Cardiac fibroblast (primary cell): ENCODE measurements around the gene PAF1.

Experiments used
- DNase-seq, 2 donors: peaks; one replicate each; pipeline versions ENCODE4 v3.0.0 to v3.0.0-alpha.2; 2010; ENCODE audit warnings: low read depth in 2 of 2
- H3K4me3 ChIP-seq, 2 donors: replicated peaks in 1 of 2; 1 replicate in 1 of 2; 2 replicates in 1 of 2; pipeline ENCODE4 v1.5.1; 2011; ENCODE audit warnings: low read depth in 2 of 2, low read length in 2 of 2, mild to moderate bottlenecking in 2 of 2, moderate library complexity in 1 of 2
- TF ChIP-seq, protein P1 (sequence below): IDR thresholded peaks from one replicate; pipeline ENCODE4 v1.5.1; 2011; ENCODE audit warnings: low read depth, mild to moderate bottlenecking, low read length, inconsistent platforms

Gene PAF1

DNA sequence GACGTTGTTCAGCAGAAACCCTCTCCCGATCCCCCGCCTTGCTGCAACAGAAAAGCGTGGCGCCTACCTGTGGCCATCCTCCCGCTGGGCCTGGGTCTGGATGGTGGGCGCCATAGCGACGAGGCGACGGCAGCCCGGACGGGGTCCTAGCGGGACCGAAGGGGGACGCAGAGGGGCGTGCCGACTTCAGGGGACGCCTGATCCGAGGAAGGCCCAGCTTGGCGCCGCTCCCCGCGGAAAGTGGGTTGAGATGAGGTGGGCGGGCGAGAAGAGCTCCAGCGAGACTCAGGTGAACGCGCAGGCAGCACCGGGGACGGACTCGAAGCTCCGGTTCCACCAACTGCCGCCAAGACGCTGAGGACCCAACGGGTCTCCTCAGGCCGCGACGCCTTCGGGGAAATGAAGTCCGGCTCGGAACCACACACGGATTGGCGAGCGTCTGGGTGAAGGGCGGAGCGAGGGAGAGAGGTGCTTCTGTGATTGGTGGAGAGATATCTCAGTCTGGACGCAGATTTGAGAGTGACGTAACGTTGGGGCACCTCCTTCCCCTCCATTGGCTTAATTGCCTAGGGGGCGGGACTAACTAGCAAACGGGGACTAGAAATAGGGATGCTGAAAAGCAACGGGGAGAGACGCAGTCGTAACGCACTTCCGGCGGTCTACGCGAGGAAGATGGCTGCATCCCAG lies at the start of gene PAF1, which contains the start of gene MED29:
PAF1 (minus strand) TSS at position 356 of the 687 bp plus-strand sequence; CDS start at position 114, 242 bp downstream.
MED29 (plus strand) TSS at position 628 of the 687 bp plus-strand sequence; CDS start at position 673, 45 bp downstream.
- peak within 1 kb of the TSS; percentile 98 for H3K4me3 ChIP-seq
- peak; percentile 100 for DNase-seq
- TF ChIP-seq, protein P1, sequence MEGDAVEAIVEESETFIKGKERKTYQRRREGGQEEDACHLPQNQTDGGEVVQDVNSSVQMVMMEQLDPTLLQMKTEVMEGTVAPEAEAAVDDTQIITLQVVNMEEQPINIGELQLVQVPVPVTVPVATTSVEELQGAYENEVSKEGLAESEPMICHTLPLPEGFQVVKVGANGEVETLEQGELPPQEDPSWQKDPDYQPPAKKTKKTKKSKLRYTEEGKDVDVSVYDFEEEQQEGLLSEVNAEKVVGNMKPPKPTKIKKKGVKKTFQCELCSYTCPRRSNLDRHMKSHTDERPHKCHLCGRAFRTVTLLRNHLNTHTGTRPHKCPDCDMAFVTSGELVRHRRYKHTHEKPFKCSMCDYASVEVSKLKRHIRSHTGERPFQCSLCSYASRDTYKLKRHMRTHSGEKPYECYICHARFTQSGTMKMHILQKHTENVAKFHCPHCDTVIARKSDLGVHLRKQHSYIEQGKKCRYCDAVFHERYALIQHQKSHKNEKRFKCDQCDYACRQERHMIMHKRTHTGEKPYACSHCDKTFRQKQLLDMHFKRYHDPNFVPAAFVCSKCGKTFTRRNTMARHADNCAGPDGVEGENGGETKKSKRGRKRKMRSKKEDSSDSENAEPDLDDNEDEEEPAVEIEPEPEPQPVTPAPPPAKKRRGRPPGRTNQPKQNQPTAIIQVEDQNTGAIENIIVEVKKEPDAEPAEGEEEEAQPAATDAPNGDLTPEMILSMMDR: no peak

DNA sequence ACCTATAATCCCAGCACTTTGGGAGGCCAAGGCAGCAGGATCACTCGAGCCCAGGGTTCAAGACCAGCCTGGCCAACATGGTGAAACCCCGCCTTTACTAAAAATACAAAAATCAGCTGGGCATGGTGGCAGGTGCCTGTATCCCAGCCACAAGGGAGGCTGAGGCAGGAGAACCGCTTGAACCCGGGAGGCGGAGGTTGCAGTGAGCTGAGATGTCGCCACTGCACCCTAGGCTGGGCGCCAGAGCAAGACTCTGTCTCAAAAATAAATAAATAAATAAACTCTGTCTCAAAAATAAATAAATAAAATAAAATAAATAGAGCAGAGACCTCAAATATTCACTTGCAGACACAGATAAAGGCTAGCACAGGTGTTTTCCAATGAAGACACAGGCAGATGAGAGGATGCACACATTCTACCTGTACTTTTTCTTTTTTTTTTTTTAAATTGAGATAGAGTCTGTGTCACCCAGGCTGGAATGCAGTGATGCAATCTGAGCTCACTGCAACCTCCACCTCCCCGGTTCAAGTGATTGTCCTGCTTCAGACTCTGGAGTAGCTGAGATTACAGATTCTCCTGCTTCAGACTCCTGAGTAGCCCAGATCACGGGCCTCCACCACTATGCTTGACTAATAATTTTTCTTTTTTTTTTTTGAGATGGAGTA lies 47.5 kb upstream of the PAF1 start:
- TF ChIP-seq, protein P1: no peak
- H3K4me3 ChIP-seq: no peak overlapping the region
- DNase-seq: peak in 1 of 2 donors; percentile 64

DNA sequence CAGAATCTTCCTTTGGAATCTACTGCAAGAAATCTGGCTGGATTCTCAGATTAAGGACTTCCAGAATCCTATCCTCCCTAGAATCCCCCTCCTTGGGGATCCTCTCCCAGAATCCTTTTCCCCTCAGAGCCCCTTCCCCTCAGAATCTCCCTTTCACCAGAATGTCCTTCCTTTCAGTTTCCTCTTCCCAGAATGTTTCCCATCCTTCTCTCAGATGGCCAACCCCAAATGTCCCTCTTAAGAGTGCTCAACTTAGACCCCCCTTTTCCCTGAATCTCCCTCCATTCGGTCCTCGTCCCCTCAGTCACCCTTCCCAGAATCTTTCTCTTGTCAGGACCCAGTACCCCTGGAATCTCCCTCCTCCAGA lies 45.4 kb upstream of the PAF1 start:
- TF ChIP-seq, protein P1: no peak
- DNase-seq: no peak
- H3K4me3 ChIP-seq: peak overlapping the region; percentile 56 to 93

DNA sequence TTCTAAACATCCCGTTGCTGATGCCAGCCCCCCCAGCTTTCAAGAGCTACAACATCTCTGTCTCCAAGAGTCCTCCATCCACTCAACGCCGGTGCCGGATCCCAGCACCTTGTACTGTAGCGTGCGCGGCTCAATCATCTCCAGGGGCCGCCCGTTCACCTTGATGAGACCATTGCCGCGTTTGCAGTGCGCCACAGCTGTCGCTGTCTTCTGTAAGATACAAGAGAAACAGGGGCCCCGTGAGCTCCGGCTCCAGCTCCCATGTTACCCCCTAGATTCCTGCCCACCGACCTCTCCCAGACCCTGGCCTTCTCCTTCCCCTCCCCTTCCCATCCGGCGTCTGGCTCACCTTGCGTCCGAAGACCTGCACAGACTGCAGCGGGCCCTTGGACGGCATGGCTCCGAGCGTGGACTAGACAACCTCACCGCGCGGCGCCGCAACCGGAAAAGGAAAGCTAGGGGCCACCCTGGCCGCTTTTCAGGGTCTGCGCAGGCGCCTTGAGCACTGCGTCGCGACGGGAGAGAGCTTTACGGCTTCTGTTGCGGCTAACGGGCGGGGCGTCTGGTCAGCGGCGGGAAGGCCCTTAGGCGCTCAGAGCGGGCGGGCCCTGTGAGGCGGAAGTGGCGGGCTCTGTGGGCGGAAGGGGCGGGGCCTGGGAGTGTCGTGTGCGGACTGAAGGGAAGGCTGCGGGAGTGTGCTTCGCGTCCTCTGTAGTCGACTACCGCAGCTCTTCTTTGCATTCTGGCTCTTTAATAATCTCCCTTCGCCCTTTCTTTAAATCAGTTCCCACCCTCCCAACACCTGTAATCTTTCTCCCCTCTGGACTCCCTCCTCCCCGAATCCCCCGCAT lies 44.8 kb upstream of the PAF1 start, which contains the start of gene RPS16:
RPS16 (minus strand) TSS at position 451 of the 851 bp plus-strand sequence; CDS start at position 397, 54 bp downstream.
- peak; percentile 98 to 99 for DNase-seq
- H3K4me3 ChIP-seq: peak within 1 kb of the TSS; percentile 93 to 98
- TF ChIP-seq, protein P1: no peak

DNA sequence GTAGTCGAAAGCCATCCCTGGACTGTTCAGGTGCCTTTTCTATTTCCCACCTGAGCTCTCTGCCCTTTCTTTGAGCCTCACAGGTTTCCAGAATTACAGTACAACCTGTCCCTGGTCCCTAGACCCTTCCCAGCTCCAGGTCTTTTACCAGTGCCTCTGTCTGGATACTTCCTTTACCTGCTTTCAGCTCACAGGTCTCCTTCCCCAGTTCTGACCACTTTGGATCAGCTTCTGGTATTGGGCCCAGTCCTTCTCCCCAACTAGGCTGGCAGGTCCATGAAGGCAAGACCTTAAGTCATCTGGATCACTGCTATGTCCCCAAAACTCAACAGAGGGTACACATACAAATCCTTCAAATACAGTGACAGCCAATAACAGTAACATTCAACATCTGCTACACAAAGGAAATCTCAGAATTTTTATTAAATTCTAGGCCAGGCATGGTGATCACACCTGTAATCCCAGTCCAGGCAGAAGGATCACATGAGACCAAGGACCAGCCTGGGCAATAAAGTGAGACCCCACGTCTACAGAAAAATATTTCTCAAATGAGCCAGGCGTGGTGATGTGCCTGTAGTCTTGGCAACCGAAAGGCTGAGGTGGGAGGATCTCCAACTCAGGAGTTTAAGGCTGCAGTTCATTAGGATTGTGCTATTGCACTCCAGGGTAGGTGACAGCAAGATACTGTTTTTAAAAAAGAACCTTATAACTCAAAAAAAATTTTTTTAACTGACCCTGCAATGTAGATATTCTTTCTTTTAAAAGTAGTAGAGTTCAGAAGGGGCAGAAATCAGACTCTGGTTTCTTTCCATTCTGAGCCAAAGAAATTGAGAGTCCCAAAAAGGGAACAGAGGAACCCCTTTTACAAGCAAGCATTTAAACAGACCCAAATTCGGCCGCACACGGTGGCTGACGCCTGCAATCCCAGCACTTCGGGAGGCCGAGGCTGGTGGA lies 43.5 kb upstream of the PAF1 start:
- DNase-seq: peak in 1 of 2 donors; percentile 36
- TF ChIP-seq, protein P1: no peak

More for the DNA sequence above, 43.5 kb upstream of the PAF1 start:
- H3K4me3 ChIP-seq: peak overlapping the region; percentile 93 to 98
